NCI-H2081 treated with DMSO at 0.1 percent for 48 hours (cell line): ENCODE results near the gene HDAC7.
"Not testable (repeated sequence)": the region's sequence is repeated elsewhere in the genome, so short reads cannot be mapped to it uniquely, and the experiment has no call there.

Source experiments
- DNase-seq: peaks from one replicate; lab custom pipeline; 2025; lab: John Stamatoyannopoulos, UW

HDAC7 gene

GRCh38 chr12:47828976-47829482 is 9.3 kb upstream of the HDAC7 start:
- DNase-seq = no peak

GRCh38 chr12:47828008-47828975 is 8.6 kb upstream of the HDAC7 start:
- DNase-seq = no peak

GRCh38 chr12:47825173-47825639 is 5.5 kb upstream of the HDAC7 start:
- no peak for DNase-seq

- no peak for DNase-seq
These were observed 4.9 kb upstream of the HDAC7 start for GRCh38 chr12:47824635-47825034.

GRCh38 chr12:47824198-47824597 is 4.5 kb upstream of the HDAC7 start:
- no peak for DNase-seq

GRCh38 chr12:47823422-47824086 is 3.9 kb upstream of the HDAC7 start:
- no peak for DNase-seq

- DNase-seq = no peak
These were observed 3.2 kb upstream of the HDAC7 start for GRCh38 chr12:47822863-47823262.

- DNase-seq = no peak
These were observed 2.7 kb upstream of the HDAC7 start for GRCh38 chr12:47822401-47822800.

- DNase-seq = no peak
These were observed 1.6 kb upstream of the HDAC7 start for GRCh38 chr12:47821346-47821706.

- no peak for DNase-seq
These were observed 1.1 kb upstream of the HDAC7 start for GRCh38 chr12:47820631-47821345.

- no peak for DNase-seq
These were observed 386 bp downstream of the HDAC7 start for GRCh38 chr12:47819138-47819895.

GRCh38 chr12:47818467-47819137 is 1.1 kb downstream of the HDAC7 start:
- DNase-seq = no peak

- no peak for DNase-seq
These were observed 1.7 kb downstream of the HDAC7 start for GRCh38 chr12:47818007-47818376.

- DNase-seq = no peak
These were observed 2.3 kb downstream of the HDAC7 start for GRCh38 chr12:47817272-47818006.

GRCh38 chr12:47816403-47817271 is 3.1 kb downstream of the HDAC7 start:
- DNase-seq = no peak

GRCh38 chr12:47815447-47815846 is 4.3 kb downstream of the HDAC7 start:
- DNase-seq = not testable (repeated sequence)

GRCh38 chr12:47814539-47815170 is 5.0 kb downstream of the HDAC7 start:
- no peak for DNase-seq

GRCh38 chr12:47813511-47814196 is 6.0 kb downstream of the HDAC7 start:
- DNase-seq = no peak
